Measurements from ENCODE around the gene CPNE6. TPM values are rescaled to one million over a fixed set of nuclear protein-coding genes. Genes with fewer than 3 reads are reported as not detected.
A peak's percentile ranks its signal among the peaks of the same experiment; 100 is the strongest.
"Not testable (repeated sequence)": the region's sequence is repeated elsewhere in the genome, so short reads cannot be mapped to it uniquely, and the experiment has no call there.

The CPNE6 gene
- total and polyA plus RNA-seq, 2 of the 13 experiments (the other 11 are each of a cell fraction or from before 2014, with no cell fraction given) = not detected

DNA sequence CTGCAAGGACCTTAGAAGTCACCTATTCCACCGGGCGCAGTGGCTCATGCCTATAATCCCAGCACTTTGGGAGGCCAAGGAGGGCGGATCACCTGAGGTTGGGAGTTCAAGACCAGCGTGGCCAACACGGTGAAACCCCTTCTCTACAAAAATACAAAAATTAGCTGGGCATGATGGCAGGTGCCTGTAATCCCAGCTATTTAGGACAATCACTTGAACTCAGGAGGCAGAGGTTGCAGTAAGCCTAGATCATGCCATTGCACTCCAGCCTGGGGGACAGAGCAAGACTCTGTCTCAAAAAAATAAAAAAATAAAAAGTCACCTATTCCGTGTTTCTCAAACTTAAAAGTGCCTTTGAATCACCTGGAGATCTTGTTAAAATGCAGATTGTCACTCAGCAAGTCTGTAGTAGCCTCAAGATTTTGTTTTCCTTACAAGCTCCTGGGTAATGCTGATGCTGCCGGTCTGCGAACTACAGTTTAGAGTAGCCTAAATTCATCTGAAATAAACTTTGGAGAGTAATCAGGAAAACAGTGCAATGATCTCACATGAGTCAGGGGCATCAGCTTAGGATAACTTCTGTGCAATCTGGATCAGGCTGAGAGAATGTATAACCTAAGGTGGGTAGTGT, 34.4 kb downstream of the CPNE6 start:
- DNase-seq (ENCODE audit: low spot score); H3K9ac ChIP-seq (ENCODE audit: insufficient read depth, low read depth, low read length): not testable (repeated sequence)
- 0 out of 2 replicates have a peak, but pooled peaks have one; percentile 24 for TF ChIP-seq REPIN1 (CRISPR knock-in tag; IDR thresholded peaks at IDR 0.05; ENCODE audit: borderline replicate concordance, low read depth)
- TF ChIP-seq, protein P1, sequence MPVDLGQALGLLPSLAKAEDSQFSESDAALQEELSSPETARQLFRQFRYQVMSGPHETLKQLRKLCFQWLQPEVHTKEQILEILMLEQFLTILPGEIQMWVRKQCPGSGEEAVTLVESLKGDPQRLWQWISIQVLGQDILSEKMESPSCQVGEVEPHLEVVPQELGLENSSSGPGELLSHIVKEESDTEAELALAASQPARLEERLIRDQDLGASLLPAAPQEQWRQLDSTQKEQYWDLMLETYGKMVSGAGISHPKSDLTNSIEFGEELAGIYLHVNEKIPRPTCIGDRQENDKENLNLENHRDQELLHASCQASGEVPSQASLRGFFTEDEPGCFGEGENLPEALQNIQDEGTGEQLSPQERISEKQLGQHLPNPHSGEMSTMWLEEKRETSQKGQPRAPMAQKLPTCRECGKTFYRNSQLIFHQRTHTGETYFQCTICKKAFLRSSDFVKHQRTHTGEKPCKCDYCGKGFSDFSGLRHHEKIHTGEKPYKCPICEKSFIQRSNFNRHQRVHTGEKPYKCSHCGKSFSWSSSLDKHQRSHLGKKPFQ (CRISPR knock-in tag; IDR thresholded peaks at IDR 0.05; ENCODE audit: insufficient replicate concordance) = peak; percentile 0
- peak; percentile 71; the same call in 1 of the 2 replicates for TF ChIP-seq TOPORS (CRISPR knock-in tag; IDR thresholded peaks at IDR 0.05)
- TF ChIP-seq, protein P2, sequence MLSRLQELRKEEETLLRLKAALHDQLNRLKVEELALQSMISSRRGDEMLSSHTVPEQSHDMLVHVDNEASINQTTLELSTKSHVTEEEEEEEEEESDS (CRISPR knock-in tag; IDR thresholded peaks at IDR 0.05; ENCODE audit: borderline replicate concordance) = 0 out of 2 replicates have a peak, but pooled peaks have one; percentile 78
- TF ChIP-seq, protein P3, sequence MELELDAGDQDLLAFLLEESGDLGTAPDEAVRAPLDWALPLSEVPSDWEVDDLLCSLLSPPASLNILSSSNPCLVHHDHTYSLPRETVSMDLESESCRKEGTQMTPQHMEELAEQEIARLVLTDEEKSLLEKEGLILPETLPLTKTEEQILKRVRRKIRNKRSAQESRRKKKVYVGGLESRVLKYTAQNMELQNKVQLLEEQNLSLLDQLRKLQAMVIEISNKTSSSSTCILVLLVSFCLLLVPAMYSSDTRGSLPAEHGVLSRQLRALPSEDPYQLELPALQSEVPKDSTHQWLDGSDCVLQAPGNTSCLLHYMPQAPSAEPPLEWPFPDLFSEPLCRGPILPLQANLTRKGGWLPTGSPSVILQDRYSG (CRISPR knock-in tag; IDR thresholded peaks at IDR 0.05) = 0 out of 2 replicates have a peak, but pooled peaks have one; percentile 15
- peak; percentile 16; the same call in 1 of the 2 replicates for TF ChIP-seq ZNF605 (CRISPR knock-in tag; IDR thresholded peaks at IDR 0.05)
- TF ChIP-seq POLR2G (IDR thresholded peaks at IDR 0.05; ENCODE audit: low read depth, low read length) = peak; percentile 28
- peak; percentile 25; the same call in 1 of the 2 replicates for TF ChIP-seq SSRP1 (CRISPR knock-in tag; IDR thresholded peaks at IDR 0.05)
- TF ChIP-seq, protein P4, sequence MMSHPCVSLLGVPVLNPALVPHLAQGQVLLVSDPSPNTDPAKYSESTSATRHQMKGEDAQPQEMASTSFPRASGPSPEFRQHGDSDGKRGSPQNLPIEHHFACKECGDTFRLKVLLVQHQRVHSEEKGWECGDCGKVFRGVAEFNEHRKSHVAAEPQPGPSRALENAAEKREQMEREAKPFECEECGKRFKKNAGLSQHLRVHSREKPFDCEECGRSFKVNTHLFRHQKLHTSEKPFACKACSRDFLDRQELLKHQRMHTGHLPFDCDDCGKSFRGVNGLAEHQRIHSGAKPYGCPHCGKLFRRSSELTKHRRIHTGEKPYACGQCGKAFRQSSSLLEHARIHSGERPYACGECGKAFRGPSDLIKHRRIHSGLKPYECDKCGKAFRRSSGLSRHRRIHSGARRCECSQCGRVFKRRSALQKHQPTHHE (CRISPR knock-in tag; IDR thresholded peaks at IDR 0.05; ENCODE audit: borderline replicate concordance) = 0 out of 2 replicates have a peak, but pooled peaks have one; percentile 17
- TF ChIP-seq ZNF790 (CRISPR knock-in tag; IDR thresholded peaks at IDR 0.05; ENCODE audit: borderline replicate concordance) = 0 out of 2 replicates have a peak, but pooled peaks have one; percentile 34
- TF ChIP-seq, protein P5, sequence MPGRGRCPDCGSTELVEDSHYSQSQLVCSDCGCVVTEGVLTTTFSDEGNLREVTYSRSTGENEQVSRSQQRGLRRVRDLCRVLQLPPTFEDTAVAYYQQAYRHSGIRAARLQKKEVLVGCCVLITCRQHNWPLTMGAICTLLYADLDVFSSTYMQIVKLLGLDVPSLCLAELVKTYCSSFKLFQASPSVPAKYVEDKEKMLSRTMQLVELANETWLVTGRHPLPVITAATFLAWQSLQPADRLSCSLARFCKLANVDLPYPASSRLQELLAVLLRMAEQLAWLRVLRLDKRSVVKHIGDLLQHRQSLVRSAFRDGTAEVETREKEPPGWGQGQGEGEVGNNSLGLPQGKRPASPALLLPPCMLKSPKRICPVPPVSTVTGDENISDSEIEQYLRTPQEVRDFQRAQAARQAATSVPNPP (CRISPR knock-in tag; IDR thresholded peaks at IDR 0.05) = 0 out of 2 replicates have a peak, but pooled peaks have one; percentile 49
- peak; percentile 85 for TF ChIP-seq ZC3H4 (CRISPR knock-in tag; IDR thresholded peaks at IDR 0.05; ENCODE audit: borderline replicate concordance)
- TF ChIP-seq, protein P6, sequence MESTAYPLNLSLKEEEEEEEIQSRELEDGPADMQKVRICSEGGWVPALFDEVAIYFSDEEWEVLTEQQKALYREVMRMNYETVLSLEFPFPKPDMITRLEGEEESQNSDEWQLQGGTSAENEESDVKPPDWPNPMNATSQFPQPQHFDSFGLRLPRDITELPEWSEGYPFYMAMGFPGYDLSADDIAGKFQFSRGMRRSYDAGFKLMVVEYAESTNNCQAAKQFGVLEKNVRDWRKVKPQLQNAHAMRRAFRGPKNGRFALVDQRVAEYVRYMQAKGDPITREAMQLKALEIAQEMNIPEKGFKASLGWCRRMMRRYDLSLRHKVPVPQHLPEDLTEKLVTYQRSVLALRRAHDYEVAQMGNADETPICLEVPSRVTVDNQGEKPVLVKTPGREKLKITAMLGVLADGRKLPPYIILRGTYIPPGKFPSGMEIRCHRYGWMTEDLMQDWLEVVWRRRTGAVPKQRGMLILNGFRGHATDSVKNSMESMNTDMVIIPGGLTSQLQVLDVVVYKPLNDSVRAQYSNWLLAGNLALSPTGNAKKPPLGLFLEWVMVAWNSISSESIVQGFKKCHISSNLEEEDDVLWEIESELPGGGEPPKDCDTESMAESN (CRISPR knock-in tag; conservative IDR thresholded peaks at IDR 0.05) = 0 out of 2 replicates have a peak, but pooled peaks have one; percentile 48
- TF ChIP-seq KDM2A (CRISPR knock-in tag; IDR thresholded peaks at IDR 0.05; ENCODE audit: borderline replicate concordance, low read depth) = peak; percentile 24; the same call in 1 of the 2 replicates

More for the DNA sequence above, 34.4 kb downstream of the CPNE6 start:
- H3K79me2 ChIP-seq (ENCODE audit: insufficient read depth, low read length); H3K27me3 ChIP-seq (ENCODE audit: control insufficient read depth in 1 of 2, insufficient read depth in 2 of 2, low read length in 2 of 2); H2AFZ ChIP-seq (ENCODE audit: low read length); H3K4me3 ChIP-seq (replicated peaks in 1 of 3; ENCODE audit: insufficient read depth in 1 of 3, low read depth in 2 of 3, low read length in 3 of 3); H3K4me2 ChIP-seq (ENCODE audit: low read depth, low read length); H4K20me1 ChIP-seq (ENCODE audit: insufficient read depth, low read length); FAIRE-seq; BruUV-seq (replicated peaks); H3K9me3 ChIP-seq (ENCODE audit: low read length); intact Hi-C loops (cut with micrococcal nuclease; ENCODE audit: unreplicated experiment): not testable (repeated sequence)
- ChIA-PET POLR2A (interaction anchor here (1.0 to 11.8 kb wide), 9 partner anchors 9 to 90 kb away, joined by 3 to 594 read pairs (median 10); partner anchors contain the start of genes DCAF11, EMC9, IRF9 and NRL), CTCF (ENCODE audit: low intra/inter-chr PET ratio, low total read pairs) (interaction anchor here (1.6 to 5.4 kb wide), 2 partner anchors 16 to 47 kb away, joined by 3 to 86 read pairs; no protein-coding TSS in a partner anchor)
- H3K36me3 ChIP-seq (replicated peaks in 1 of 2; ENCODE audit: control insufficient read depth in 1 of 2, insufficient read depth in 2 of 2, low read length in 2 of 2) = peaks cover 17 to 28% of the 10 kb centered on the region in 2 experiments
- 94% methylated on average over 8 of the region's 8 CpGs for WGBS (ENCODE audit: low lambda C conversion rate)
- peak overlapping the region; percentile 44 for H3K27ac ChIP-seq (ENCODE audit: extremely low read length, insufficient read depth, low read length)
- in situ Hi-C loops (cut with HindIII; ENCODE audit: extremely low pct_ligation_motif_present, low pct_unique_long_range_greater_than_20kb) = loop anchor here (25.0 kb wide), 1 partner anchor 1518 kb away; the partner anchor contains the start of genes ABHD4 and DAD1
- ATAC-seq = peak; percentile 28
- peaks cover 60% of the 10 kb centered on the region for H3K4me1 ChIP-seq (ENCODE audit: insufficient read depth, low read length)

All from HepG2 (cell line).